CD14-positive monocyte (primary cell): ENCODE data around the gene VCL. TPM values are rescaled to one million over a fixed set of nuclear protein-coding genes. Genes with fewer than 3 reads are reported as not detected.

Experiments
- DNase-seq, 3 donors: peaks; one replicate each; pipeline ENCODE4 v3.0.0-alpha.2; 2011 to 2022
- H2AFZ ChIP-seq: 2 replicates; pipeline ENCODE4 v1.6.0; 2012; ENCODE audit warnings: mild to moderate bottlenecking, low read depth, low read length, inconsistent platforms; ENCODE audit not compliant: insufficient read depth, poor library complexity, severe bottlenecking
- H3K27ac ChIP-seq, 2 donors: 1 replicate in 1 of 2; 2 replicates in 1 of 2; pipeline ENCODE4 v1.5.1; 2012 to 2013; ENCODE audit warnings: low read length in 2 of 2, control low read depth in 1 of 2, inconsistent platforms in 1 of 2, low read depth in 1 of 2, mild to moderate bottlenecking in 1 of 2
- H3K27me3 ChIP-seq, 2 donors: one replicate each; pipeline versions ENCODE4 v1.6.0 to v1.6.1; 2011 to 2013; ENCODE audit warnings: low read length in 2 of 2; ENCODE audit not compliant: control insufficient read depth in 2 of 2, insufficient read depth in 2 of 2
- H3K36me3 ChIP-seq, 2 donors: replicated peaks in 1 of 2; 1 replicate in 1 of 2; 2 replicates in 1 of 2; pipeline versions ENCODE4 v1.5.1 to v1.6.1; 2012 to 2013; ENCODE audit warnings: low read length in 2 of 2, control low read depth in 1 of 2, inconsistent platforms in 1 of 2, mild to moderate bottlenecking in 1 of 2; ENCODE audit not compliant: insufficient read depth in 2 of 2, control insufficient read depth in 1 of 2
- H3K4me1 ChIP-seq, 2 donors: 1 replicate in 1 of 2; 2 replicates in 1 of 2; pipeline versions ENCODE4 v1.5.1 to v1.6.1; 2012 to 2013; ENCODE audit warnings: low read length in 2 of 2, control low read depth in 1 of 2, inconsistent platforms in 1 of 2, mild to moderate bottlenecking in 1 of 2, moderate library complexity in 1 of 2; ENCODE audit not compliant: insufficient read depth in 2 of 2, control insufficient read depth in 1 of 2
- H3K4me2 ChIP-seq: replicated peaks from 2 replicates; pipeline ENCODE3; 2012; ENCODE audit warnings: low read length, moderate library complexity, mild to moderate bottlenecking; ENCODE audit not compliant: poor library complexity, severe bottlenecking; ENCODE audit errors: extremely low read depth
- H3K4me3 ChIP-seq, 3 experiments: fragments of 200-600 bp in 1 of 3; sonication (generic) in 1 of 3; replicated peaks in 1 of 3; 1 replicate in 2 of 3; 2 replicates in 1 of 3; pipeline ENCODE4 v1.5.1; 2011 to 2013; ENCODE audit warnings: low read length in 3 of 3, mild to moderate bottlenecking in 3 of 3, control low read depth in 2 of 3, low read depth in 2 of 3, inconsistent platforms in 1 of 3, moderate library complexity in 1 of 3
- H3K79me2 ChIP-seq: 2 replicates; pipeline ENCODE4 v1.6.0; 2012; ENCODE audit warnings: mild to moderate bottlenecking, control low read depth, inconsistent platforms, low read length, moderate library complexity; ENCODE audit not compliant: insufficient read depth
- H3K9ac ChIP-seq: 2 replicates; pipeline ENCODE4 v1.6.0; 2017; ENCODE audit warnings: low read length, mild to moderate bottlenecking; ENCODE audit not compliant: insufficient read depth, poor library complexity, severe bottlenecking
- H3K9me3 ChIP-seq, 2 donors: replicated peaks in 1 of 2; 1 replicate in 1 of 2; 2 replicates in 1 of 2; pipeline versions ENCODE4 v1.5.1 to v1.6.1; 2012 to 2013; ENCODE audit warnings: low read length in 2 of 2, control low read depth in 1 of 2; ENCODE audit not compliant: control insufficient read depth in 1 of 2, insufficient read depth in 1 of 2
- H4K20me1 ChIP-seq: 2 replicates; pipeline ENCODE4 v1.6.0; 2012; ENCODE audit warnings: mild to moderate bottlenecking, low read length, control low read depth, moderate library complexity; ENCODE audit not compliant: insufficient read depth
- H3K27ac Mint-ChIP-seq, 7 donors: one replicate each; pipeline ENCODE4 v1.8.0; 2020; ENCODE audit warnings: mild to moderate bottlenecking in 7 of 7, mixed read lengths in 7 of 7, moderate library complexity in 6 of 7, inconsistent platforms in 2 of 7
- H3K27me3 Mint-ChIP-seq, 3 donors: one replicate each; pipeline ENCODE4 v1.8.0; 2021 to 2022; ENCODE audit warnings: low read depth in 3 of 3, mild to moderate bottlenecking in 3 of 3, mixed read lengths in 3 of 3, moderate library complexity in 3 of 3, inconsistent platforms in 1 of 3
- H3K36me3 Mint-ChIP-seq, 2 donors: one replicate each; pipeline ENCODE4 v1.8.0; 2020; ENCODE audit warnings: mixed read lengths in 2 of 2, inconsistent platforms in 1 of 2, mild to moderate bottlenecking in 1 of 2
- H3K4me1 Mint-ChIP-seq: one replicate; pipeline ENCODE4 v1.8.0; 2020; ENCODE audit warnings: mild to moderate bottlenecking, mixed read lengths
- H3K4me3 Mint-ChIP-seq, 2 donors: one replicate each; pipeline ENCODE4 v1.8.0; 2020; ENCODE audit warnings: mild to moderate bottlenecking in 2 of 2, mixed read lengths in 2 of 2, moderate library complexity in 1 of 2
- H3K9me3 Mint-ChIP-seq, 7 donors: one replicate each; pipeline ENCODE4 v1.8.0; 2020 to 2022; ENCODE audit warnings: mixed read lengths in 7 of 7, mild to moderate bottlenecking in 6 of 7, moderate library complexity in 6 of 7, inconsistent platforms in 2 of 7
- WGBS: methylation state at CpG from one replicate; pipeline ENCODE4 v1.1.5; 2013; ENCODE audit warnings: missing lambda C conversion rate; ENCODE audit not compliant: insufficient coverage; 5-methylcytosine and 5-hydroxymethylcytosine counted together
- intact Hi-C, 2 donors: fragments of 100-400 bp; cut with micrococcal nuclease; formaldehyde crosslinking; loops; one replicate each; pipeline versions ENCODE4 v1.15.0 to v1.15.1; 2023
- polyA plus RNA-seq, 3 donors: library from polyadenylated mRNA; depleted of rRNA in 1 of 3; unstranded in 2 of 3; stranded (reverse) in 1 of 3; fragments of 300-500 nt in 2 of 3; fragments of >200 nt in 1 of 3; fragmentation: Illumina TruSeq in 2 of 3; gene quantifications; 1 replicate in 2 of 3; 2 replicates in 1 of 3; pipeline ENCODE4 v1.2.3, GENCODE V29; 2012 to 2021
- TF ChIP-seq, protein P1 (sequence below): fragments of 200-600 bp; IDR thresholded peaks from one replicate; pipeline ENCODE4 v1.8.0; 2022; ENCODE audit warnings: antibody characterized with exemption, mild to moderate bottlenecking

VCL gene
- polyA plus RNA-seq, 3 donors: 39.1 to 68.4 (median 52.8) TPM

DNA sequence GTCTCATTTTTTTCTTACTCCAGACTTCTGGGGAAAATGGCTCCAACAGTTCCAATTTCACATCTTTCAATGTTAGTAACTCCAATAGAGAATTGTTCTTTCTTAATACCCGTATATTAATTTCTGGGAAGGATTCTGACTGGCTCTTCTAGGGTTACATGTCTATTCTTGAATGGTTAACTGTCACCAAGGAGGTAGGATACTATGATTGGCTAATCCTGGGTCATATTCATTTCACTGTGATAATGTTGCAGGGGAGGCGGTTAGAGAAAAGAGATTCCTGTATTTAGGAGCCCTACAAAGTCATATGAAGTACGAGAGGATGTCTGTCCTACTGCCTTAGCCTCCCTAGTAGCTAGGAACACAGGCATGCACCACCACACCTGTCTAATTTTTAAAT, 16.1 kb upstream of the VCL start:
- intact Hi-C loops: no loop called here
- Histone ChIP-seq H3K4me1 (peaks cover 48 to 55% of the 10 kb centered on the region in 2 donors), H3K79me2 (no peaks in the 10 kb centered on the region), H3K27me3 (no peaks in the 10 kb centered on the region), H3K4me3 (no peak overlapping the region), H3K36me3 (no peaks in the 10 kb centered on the region), H2AFZ (no peak overlapping the region), H3K4me2 (no peak overlapping the region), H3K27ac (no peak overlapping the region), H3K9me3 (no peaks in the 10 kb centered on the region), H3K9ac (no peak overlapping the region), H4K20me1 (no peaks in the 10 kb centered on the region)
- H3K36me3 Mint-ChIP-seq: no peaks in the 10 kb centered on the region
- peaks cover 44% of the 10 kb centered on the region for H3K4me1 Mint-ChIP-seq
- no peaks in the 10 kb centered on the region for H3K27me3 Mint-ChIP-seq
- no CpG with 5 or more reads among the region's 3 CpGs for WGBS
- peaks cover 0 to 3% (median 0%) of the 10 kb centered on the region in 7 donors for H3K9me3 Mint-ChIP-seq
- no peak for DNase-seq
- no peak overlapping the region for H3K4me3 Mint-ChIP-seq
- TF ChIP-seq, protein P1, sequence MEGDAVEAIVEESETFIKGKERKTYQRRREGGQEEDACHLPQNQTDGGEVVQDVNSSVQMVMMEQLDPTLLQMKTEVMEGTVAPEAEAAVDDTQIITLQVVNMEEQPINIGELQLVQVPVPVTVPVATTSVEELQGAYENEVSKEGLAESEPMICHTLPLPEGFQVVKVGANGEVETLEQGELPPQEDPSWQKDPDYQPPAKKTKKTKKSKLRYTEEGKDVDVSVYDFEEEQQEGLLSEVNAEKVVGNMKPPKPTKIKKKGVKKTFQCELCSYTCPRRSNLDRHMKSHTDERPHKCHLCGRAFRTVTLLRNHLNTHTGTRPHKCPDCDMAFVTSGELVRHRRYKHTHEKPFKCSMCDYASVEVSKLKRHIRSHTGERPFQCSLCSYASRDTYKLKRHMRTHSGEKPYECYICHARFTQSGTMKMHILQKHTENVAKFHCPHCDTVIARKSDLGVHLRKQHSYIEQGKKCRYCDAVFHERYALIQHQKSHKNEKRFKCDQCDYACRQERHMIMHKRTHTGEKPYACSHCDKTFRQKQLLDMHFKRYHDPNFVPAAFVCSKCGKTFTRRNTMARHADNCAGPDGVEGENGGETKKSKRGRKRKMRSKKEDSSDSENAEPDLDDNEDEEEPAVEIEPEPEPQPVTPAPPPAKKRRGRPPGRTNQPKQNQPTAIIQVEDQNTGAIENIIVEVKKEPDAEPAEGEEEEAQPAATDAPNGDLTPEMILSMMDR: no peak
- H3K27ac Mint-ChIP-seq: no peak overlapping the region

DNA sequence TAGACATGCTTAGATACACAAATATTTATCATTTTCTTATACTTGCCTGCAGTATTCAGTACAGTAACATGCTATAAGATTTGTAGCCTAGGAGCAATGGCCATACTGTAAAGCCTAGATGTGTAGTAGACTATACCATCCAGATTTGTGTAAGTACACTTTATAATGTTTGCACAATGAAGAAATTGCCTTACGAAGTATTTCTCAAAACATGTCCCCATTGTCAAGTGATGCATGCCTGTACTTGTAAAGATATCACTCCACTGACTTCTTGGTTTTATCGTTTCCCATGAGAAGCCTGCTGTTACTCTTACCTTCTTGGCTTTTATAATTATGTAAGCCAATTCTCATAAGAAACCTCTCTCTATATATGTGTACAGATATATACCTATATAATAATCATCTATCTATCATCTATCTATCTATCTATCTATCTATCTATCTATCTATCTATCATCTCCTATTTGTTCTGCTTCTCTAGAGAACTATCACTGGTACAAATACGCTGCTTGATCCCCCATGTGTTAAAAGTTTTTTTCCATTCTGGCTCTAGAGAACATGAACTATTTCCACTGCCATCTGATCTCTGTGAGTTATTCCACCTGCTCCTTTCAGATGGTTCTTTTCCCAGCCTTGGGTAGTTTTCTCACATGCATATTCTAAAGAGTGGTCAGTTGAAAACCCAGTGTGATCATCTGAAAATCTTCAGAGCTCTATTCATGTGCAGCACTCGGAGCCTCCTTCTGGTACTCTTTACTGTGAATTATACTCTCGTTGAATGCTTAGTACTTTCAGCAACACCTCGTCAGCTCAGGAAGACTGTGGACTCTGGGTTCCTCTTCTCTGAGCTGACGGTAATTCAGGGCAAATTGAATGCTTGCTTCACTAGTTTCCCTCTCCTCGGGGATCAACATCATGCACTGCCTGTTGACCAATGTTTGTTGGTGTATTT, 14.5 kb upstream of the VCL start:
- H3K36me3 Mint-ChIP-seq: no peaks in the 10 kb centered on the region
- TF ChIP-seq, protein P1: no peak
- no peak overlapping the region for H3K9ac ChIP-seq
- peak overlapping the region; percentile 19 to 77 (median 41) for H3K27ac Mint-ChIP-seq
- H3K9me3 Mint-ChIP-seq: peaks cover 0 to 1% (median 0%) of the 10 kb centered on the region in 7 donors
- peak overlapping the region; percentile 50 for H3K4me2 ChIP-seq
- peak overlapping the region in 1 of 2 donors; percentile 65 for H3K4me3 Mint-ChIP-seq
- H3K4me1 ChIP-seq: peaks cover 48 to 55% of the 10 kb centered on the region in 2 donors
- no peak overlapping the region for H2AFZ ChIP-seq
- peak overlapping the region in 1 of 3 experiments; percentile 46 for H3K4me3 ChIP-seq
- peak; percentile 41 to 65 (median 55) for DNase-seq
- no peaks in the 10 kb centered on the region for H3K9me3 ChIP-seq
- H3K79me2 ChIP-seq: no peaks in the 10 kb centered on the region
- 0% methylated on average over 4 of the region's 8 CpGs for WGBS
- H3K36me3 ChIP-seq: no peaks in the 10 kb centered on the region
- intact Hi-C loops: no loop called here
- no peaks in the 10 kb centered on the region for H4K20me1 ChIP-seq
- peaks cover 0 to 5% (median 0%) of the 10 kb centered on the region in 3 donors for H3K27me3 Mint-ChIP-seq
- peak overlapping the region in 1 of 2 donors; percentile 70 for H3K27ac ChIP-seq
- peaks cover 43% of the 10 kb centered on the region for H3K4me1 Mint-ChIP-seq
- H3K27me3 ChIP-seq: no peaks in the 10 kb centered on the region
